HG02610 (cell line): ENCODE data around the gene TRAF3IP1.
"Not testable (repeated sequence)": the region's sequence is repeated elsewhere in the genome, so short reads cannot be mapped to it uniquely, and the experiment has no call there.

ENCODE experiments used
- ATAC-seq: cut with Tn5 transposase; IDR thresholded peaks from one replicate; pipeline ENCODE4 v1.9.1; 2021; ENCODE audit warnings: mild to moderate bottlenecking, moderate library complexity; ENCODE audit not compliant: unreplicated experiment

Gene TRAF3IP1

DNA sequence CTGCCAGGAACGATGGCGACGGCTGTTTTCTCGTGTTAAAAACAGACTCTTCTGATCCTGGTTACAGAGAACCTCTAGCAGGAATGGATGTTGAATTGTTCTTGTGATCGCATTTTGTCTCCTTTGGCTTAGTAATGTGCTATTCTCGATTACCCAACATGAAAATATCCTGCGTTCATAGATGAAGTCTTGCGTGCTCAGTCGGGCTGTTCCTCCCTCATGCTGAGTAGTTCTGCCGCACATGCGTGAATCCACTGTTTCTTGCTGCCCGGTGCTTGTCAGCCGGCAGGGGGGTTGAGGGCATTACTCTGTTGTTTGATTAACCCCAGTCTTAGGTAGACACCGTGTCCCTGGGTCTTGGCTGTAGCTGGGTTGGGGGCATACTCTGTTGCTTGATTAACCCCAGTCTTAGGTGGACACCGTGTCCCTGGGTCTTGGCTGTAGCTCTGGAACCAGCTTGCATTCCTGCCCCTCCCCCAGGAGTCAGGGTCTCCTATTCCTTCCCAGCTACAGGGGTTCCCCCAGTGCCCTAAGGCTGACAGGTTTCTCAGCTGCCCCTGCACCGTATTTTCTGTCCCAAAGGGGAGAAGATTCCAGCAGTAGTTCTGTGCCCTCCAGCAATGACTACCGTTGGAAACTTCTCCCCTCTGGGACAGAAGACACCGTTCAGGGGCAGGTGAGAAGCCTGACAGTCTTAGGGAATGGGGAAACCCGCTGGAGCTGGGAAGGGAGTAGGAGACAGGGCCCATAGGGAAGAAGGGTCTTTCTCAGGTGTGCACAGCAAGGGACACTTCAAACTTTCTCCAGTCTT is 84.3 kb downstream of the TRAF3IP1 start:
- ATAC-seq: no peak

GRCh38 chr2:238405217-238405555 is 84.9 kb downstream of the TRAF3IP1 start:
- ATAC-seq: not testable (repeated sequence)

GRCh38 chr2:238406221-238406997 is 86.1 kb downstream of the TRAF3IP1 start:
- ATAC-seq: no peak

GRCh38 chr2:238406998-238407285 is 86.6 kb downstream of the TRAF3IP1 start:
- ATAC-seq: no peak

DNA sequence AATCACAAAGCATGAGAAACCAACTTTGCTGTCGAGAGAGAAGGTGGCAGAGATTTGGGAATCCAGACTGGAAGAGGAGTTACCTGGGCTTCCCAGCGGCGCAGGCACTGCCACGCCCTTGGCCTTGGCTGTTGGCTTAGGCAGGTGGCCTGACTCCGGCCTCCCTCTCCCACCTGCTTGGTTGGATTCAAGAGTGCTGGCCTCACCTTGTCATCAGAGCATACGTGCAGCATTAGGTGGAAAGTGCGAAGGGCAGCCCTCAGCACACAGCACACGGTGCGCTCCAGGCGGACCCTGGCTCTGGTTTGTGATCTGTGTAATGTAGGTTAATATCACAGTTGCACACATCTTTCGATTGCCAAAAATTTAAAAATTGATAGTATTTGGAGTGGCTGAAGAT is 87.2 kb downstream of the TRAF3IP1 start:
- ATAC-seq: no peak

DNA sequence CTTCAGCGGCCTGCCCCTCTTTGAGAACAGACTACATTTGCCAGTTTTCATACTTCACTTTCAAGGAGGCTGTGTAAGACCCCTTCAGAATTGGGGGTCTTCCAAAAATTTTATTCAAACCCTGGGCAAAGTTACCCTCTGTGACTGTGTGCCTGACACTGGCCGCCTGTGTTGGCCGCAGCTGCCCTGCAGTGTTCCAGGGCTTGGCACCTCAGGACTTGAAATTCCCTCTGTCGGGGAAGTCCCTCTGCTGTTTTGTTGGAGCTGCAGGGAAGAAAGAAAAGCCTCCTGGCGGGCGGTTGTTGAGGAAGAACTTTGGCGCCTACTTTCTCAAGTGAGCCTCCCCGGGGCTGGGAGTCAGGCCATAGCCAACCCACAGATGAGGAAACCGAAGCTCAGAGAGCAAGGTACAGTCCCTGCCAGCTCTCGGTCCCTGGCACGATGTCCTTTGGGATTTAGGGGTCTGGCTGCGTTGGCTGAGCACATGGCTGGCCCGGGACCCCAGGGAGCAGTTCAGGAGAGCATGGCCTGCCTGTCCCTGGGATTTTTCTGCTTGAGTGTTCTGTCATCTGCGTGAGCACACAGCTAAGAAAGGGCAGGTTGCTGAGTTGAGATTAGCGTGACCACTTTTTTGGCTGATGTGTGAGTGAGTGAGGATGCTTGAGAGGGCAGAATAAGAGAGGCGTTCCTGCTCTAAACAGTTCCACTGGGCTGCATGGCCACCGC is 88.5 kb downstream of the TRAF3IP1 start:
- no peak for ATAC-seq

GRCh38 chr2:238409341-238410199 is 89.3 kb downstream of the TRAF3IP1 start:
- ATAC-seq: no peak

- no peak for ATAC-seq
These were observed 91.9 kb downstream of the TRAF3IP1 start for GRCh38 chr2:238412067-238412767.

- ATAC-seq: no peak
These were observed 93.0 kb downstream of the TRAF3IP1 start for GRCh38 chr2:238413368-238413767.

- no peak for ATAC-seq
These were observed 94.9 kb downstream of the TRAF3IP1 start for GRCh38 chr2:238415036-238415764.

- no peak for ATAC-seq
These were observed 95.6 kb downstream of the TRAF3IP1 start for GRCh38 chr2:238415893-238416292.

GRCh38 chr2:238418196-238418998 is 98.1 kb downstream of the TRAF3IP1 start:
- ATAC-seq: no peak

- ATAC-seq: no peak
These were observed 98.8 kb downstream of the TRAF3IP1 start for GRCh38 chr2:238418999-238419546.

DNA sequence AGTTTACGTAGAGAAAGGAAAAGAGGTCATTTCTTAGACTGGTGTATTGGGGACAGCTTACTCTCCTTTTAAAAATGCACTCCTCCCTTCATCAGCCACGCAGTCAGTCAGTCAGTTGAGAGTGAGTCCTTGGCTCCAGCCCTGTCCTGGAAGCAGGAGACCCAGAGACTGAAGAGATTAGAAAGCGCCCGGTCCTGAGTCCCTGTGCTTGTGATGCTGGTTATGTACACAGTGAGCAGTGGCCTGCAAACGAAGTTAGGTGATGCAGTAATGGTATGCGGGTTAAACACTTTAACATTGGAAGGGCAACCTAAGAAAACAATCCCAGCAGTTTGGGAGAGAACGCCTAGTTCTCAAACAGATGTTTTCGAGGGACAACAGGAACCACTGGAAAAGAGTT is 100.1 kb downstream of the TRAF3IP1 start:
- ATAC-seq: no peak

- ATAC-seq: no peak
These were observed 100.8 kb downstream of the TRAF3IP1 start for GRCh38 chr2:238420878-238421694.

DNA sequence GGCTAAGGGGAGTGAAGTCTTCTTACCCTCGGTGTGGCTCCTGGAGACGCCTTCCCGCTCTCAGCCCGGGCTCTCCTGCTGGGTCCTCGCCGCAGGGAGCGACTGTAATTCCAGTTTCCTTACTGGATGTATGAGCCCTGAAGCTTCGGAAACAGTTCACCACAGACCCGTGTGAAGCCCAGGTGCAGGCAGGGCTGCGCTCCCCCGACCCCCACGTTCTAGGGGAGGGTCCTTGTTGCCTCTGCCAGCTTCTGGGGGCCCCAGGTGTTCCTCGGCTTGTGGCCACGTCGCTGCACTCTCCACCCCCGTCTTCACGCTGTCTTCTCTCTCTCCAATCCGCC is 101.3 kb downstream of the TRAF3IP1 start:
- ATAC-seq: no peak

GRCh38 chr2:238422285-238422684 is 102.0 kb downstream of the TRAF3IP1 start:
- ATAC-seq: no peak

DNA sequence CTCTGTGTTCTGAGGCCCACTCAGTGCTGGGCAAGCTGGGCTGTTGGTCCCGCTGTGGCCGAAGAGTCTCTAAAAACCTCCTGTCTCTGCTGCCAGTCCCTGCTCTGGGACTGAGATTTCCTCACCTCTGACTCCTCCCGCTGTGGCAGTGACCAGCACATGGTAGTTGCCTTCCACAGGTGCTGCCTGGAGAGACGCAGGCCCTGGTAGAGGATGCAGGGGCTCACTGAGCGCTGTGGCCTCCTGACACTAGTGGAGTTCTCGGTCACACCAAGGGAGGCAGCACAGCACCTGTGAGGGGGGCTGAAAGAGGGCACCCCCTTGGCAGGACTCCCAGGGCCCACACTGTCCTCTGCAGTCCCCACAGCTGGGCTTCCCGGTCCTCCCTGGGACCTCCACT is 102.6 kb downstream of the TRAF3IP1 start:
- ATAC-seq: no peak
